SK-N-SH (cell line): Measurements from ENCODE around the gene GK.

ENCODE experiments used
- EP300 ChIP-seq, 2 experiments: IDR thresholded peaks; 2 replicates each; pipeline versions ENCODE4 v1.4.0 to v1.6.1; 2012; ENCODE audit warnings: borderline replicate concordance in 1 of 2, low read depth in 1 of 2, low read length in 1 of 2
- EZH2phosphoT487 ChIP-seq: fragments of 200-600 bp; sonication (generic); IDR thresholded peaks from 2 replicates; pipeline ENCODE4 v1.6.1; 2017; ENCODE audit warnings: low read depth, mixed run types, mild to moderate bottlenecking, antibody characterized with exemption, moderate library complexity, borderline replicate concordance
- MAX ChIP-seq: IDR thresholded peaks from 2 replicates; pipeline ENCODE4 v1.4.0; 2012; ENCODE audit warnings: low read depth
- NRF1 ChIP-seq: IDR thresholded peaks from 2 replicates; pipeline ENCODE4 v1.6.1; 2012; ENCODE audit warnings: low read depth, mild to moderate bottlenecking, low read length
- POLR2AphosphoS5 ChIP-seq: IDR thresholded peaks from 2 replicates; pipeline ENCODE4 v1.6.1; 2012; ENCODE audit warnings: low read depth, low read length
- RFX5 ChIP-seq: IDR thresholded peaks from 2 replicates; pipeline ENCODE4 v1.6.1; 2012; ENCODE audit warnings: mild to moderate bottlenecking, improper control_type of control experiment, low read length
- SIN3A ChIP-seq: IDR thresholded peaks from 2 replicates; pipeline ENCODE4 v1.6.1; 2012; ENCODE audit warnings: low read depth, mild to moderate bottlenecking, low read length, moderate library complexity, borderline replicate concordance
- TF ChIP-seq, protein P1 (sequence below): fragments of 200-600 bp; sonication (generic); IDR thresholded peaks from 2 replicates; pipeline ENCODE4 v1.6.1; 2017; ENCODE audit warnings: antibody characterized with exemption, mild to moderate bottlenecking, moderate library complexity

DNA sequence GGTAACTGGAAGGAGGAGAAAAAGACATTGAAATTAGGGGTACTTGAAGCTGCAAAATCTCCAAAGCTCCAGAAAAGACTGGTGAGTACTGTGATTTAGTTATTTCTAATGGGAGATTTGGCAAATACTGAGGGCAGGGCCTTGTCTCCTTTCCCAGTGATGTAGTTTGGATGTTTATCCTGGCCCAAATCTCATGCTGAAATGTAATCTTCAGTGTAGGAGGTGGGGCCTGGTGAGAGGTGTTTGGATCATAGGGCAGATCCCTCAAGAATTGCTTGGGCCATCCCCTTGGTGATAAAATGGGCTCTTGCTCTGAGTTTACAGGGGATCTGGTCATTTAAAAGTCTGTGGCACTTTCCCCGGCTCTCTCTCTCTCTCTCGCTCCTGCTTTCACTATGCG, 33.1 kb upstream of the GK start:
- TF ChIP-seq POLR2AphosphoS5: no peak
- TF ChIP-seq EZH2phosphoT487: no peak
- TF ChIP-seq RFX5: no peak
- TF ChIP-seq, protein P1, sequence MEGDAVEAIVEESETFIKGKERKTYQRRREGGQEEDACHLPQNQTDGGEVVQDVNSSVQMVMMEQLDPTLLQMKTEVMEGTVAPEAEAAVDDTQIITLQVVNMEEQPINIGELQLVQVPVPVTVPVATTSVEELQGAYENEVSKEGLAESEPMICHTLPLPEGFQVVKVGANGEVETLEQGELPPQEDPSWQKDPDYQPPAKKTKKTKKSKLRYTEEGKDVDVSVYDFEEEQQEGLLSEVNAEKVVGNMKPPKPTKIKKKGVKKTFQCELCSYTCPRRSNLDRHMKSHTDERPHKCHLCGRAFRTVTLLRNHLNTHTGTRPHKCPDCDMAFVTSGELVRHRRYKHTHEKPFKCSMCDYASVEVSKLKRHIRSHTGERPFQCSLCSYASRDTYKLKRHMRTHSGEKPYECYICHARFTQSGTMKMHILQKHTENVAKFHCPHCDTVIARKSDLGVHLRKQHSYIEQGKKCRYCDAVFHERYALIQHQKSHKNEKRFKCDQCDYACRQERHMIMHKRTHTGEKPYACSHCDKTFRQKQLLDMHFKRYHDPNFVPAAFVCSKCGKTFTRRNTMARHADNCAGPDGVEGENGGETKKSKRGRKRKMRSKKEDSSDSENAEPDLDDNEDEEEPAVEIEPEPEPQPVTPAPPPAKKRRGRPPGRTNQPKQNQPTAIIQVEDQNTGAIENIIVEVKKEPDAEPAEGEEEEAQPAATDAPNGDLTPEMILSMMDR: no peak
- no peak for TF ChIP-seq EP300 (IDR thresholded peaks at IDR 0.05; ENCODE audit: borderline replicate concordance in 1 of 2, low read depth in 1 of 2, low read length in 1 of 2)
- no peak for TF ChIP-seq SIN3A
- no peak for TF ChIP-seq MAX
- TF ChIP-seq NRF1: no peak
